Measurements from ENCODE around the gene MAP1LC3A. TPM values are rescaled to one million over a fixed set of nuclear protein-coding genes. Genes with fewer than 3 reads are reported as not detected.

Gene MAP1LC3A
- total RNA-seq, 1 donor from 2014 or later, result 5.5 TPM

DNA sequence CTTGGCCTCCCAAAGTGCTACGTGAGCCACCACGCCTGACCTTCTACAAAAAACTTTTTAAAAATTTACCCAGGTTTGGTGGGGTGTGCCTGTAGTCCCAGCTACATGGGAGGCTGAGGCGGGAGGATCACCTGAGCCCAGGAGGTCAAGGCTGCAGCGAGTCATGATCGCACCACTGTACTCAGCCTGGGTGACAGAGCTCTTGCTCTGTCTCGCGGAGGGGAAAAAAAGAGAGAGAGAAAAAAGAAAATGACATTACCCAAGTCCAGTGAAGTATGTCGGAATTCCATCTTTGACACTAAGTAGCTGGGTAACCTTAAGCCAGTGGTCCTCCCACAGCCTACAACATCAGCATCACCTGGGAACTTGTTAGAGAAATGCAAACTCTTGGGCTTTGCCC, 18.8 kb upstream of the MAP1LC3A start:
- DNase-seq (ENCODE audit: low spot score), result no peak
- Histone ChIP-seq H3K9me3 (ENCODE audit: low read depth) (no peaks in the 10 kb centered on the region), H3F3A (ENCODE audit: low read depth) (peaks cover 13% of the 10 kb centered on the region), H3K36me3 (no peaks in the 10 kb centered on the region), H3K4me3 (no peak overlapping the region), H4K20me1 (ENCODE audit: low read depth) (peaks cover 27% of the 10 kb centered on the region), H2AFZ (replicated peaks) (no peak overlapping the region), H3K79me2 (ENCODE audit: low read depth) (no peaks in the 10 kb centered on the region), H3K27me3 (peaks cover 5% of the 10 kb centered on the region), H3K4me2 (no peak overlapping the region), H3K4me1 (peaks cover 4% of the 10 kb centered on the region), H3K27ac (no peak overlapping the region), H3K9ac (no peak overlapping the region)
- H3K27ac Mint-ChIP-seq, result no peak overlapping the region
- H3K36me3 Mint-ChIP-seq, result peaks cover 32% of the 10 kb centered on the region
- peaks cover 6% of the 10 kb centered on the region for H3K27me3 Mint-ChIP-seq (ENCODE audit: insufficient read depth, low read depth)
- no peaks in the 10 kb centered on the region for H3K9me3 Mint-ChIP-seq
- H3K4me3 Mint-ChIP-seq, result no peak overlapping the region
- no peak for TF ChIP-seq EZH2phosphoT487 (IDR thresholded peaks at IDR 0.05)
- TF ChIP-seq, protein P1, sequence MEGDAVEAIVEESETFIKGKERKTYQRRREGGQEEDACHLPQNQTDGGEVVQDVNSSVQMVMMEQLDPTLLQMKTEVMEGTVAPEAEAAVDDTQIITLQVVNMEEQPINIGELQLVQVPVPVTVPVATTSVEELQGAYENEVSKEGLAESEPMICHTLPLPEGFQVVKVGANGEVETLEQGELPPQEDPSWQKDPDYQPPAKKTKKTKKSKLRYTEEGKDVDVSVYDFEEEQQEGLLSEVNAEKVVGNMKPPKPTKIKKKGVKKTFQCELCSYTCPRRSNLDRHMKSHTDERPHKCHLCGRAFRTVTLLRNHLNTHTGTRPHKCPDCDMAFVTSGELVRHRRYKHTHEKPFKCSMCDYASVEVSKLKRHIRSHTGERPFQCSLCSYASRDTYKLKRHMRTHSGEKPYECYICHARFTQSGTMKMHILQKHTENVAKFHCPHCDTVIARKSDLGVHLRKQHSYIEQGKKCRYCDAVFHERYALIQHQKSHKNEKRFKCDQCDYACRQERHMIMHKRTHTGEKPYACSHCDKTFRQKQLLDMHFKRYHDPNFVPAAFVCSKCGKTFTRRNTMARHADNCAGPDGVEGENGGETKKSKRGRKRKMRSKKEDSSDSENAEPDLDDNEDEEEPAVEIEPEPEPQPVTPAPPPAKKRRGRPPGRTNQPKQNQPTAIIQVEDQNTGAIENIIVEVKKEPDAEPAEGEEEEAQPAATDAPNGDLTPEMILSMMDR (IDR thresholded peaks at IDR 0.05), result no peak
- TF ChIP-seq EZH2 (IDR thresholded peaks at IDR 0.05), result no peak
- peaks cover 16% of the 10 kb centered on the region for H3K4me1 Mint-ChIP-seq

DNA sequence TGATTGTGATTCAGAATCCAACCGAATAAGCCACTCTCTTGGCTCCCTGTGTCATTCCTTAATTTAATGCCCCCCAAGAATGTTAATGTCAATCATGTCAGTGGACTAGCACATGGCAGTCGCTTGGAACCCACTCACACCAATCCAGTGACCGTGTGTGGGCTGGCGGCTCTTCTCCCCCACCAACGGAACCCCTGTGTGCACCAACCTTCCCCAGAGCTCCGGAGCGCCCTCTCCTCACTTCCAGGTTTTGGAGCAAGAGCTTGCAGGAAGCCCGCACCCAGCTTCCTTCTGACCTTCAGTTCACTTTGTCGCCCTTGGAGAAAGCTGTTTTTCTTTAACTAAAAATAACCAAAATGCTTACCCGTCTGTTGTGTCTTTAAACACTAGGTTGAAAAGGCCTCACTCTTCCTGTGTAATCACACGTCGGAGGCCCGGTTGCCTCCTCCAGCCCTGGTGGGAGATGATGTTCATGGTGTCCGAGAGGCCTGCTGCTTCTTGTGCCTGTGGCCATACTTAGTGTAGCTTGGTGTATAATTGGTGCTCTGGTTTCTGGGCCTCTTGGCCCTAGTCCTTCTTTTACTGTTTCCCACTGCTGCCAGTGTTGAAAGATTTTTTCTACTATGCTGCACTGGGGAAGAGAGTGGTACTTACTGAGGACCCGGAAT, 17.8 kb upstream of the MAP1LC3A start:
- Histone ChIP-seq H2AFZ (replicated peaks) (no peak overlapping the region), H3K9ac (no peak overlapping the region), H3K4me1 (peaks cover 4% of the 10 kb centered on the region), H3K4me2 (no peak overlapping the region), H3K27ac (no peak overlapping the region), H4K20me1 (ENCODE audit: low read depth) (peaks cover 22% of the 10 kb centered on the region), H3K27me3 (peaks cover 7% of the 10 kb centered on the region), H3K79me2 (ENCODE audit: low read depth) (no peaks in the 10 kb centered on the region), H3K36me3 (no peaks in the 10 kb centered on the region), H3K9me3 (ENCODE audit: low read depth) (no peaks in the 10 kb centered on the region), H3K4me3 (no peak overlapping the region), H3F3A (ENCODE audit: low read depth) (peaks cover 13% of the 10 kb centered on the region)
- no peak overlapping the region for H3K27ac Mint-ChIP-seq
- no peaks in the 10 kb centered on the region for H3K9me3 Mint-ChIP-seq
- H3K36me3 Mint-ChIP-seq, result peaks cover 25% of the 10 kb centered on the region
- no peak overlapping the region for H3K4me3 Mint-ChIP-seq
- peaks cover 5% of the 10 kb centered on the region for H3K27me3 Mint-ChIP-seq (ENCODE audit: insufficient read depth, low read depth)
- peaks cover 16% of the 10 kb centered on the region for H3K4me1 Mint-ChIP-seq
- TF ChIP-seq, protein P1 (IDR thresholded peaks at IDR 0.05), result no peak
- TF ChIP-seq EZH2phosphoT487 (IDR thresholded peaks at IDR 0.05), result no peak
- no peak for DNase-seq (ENCODE audit: low spot score)

DNA sequence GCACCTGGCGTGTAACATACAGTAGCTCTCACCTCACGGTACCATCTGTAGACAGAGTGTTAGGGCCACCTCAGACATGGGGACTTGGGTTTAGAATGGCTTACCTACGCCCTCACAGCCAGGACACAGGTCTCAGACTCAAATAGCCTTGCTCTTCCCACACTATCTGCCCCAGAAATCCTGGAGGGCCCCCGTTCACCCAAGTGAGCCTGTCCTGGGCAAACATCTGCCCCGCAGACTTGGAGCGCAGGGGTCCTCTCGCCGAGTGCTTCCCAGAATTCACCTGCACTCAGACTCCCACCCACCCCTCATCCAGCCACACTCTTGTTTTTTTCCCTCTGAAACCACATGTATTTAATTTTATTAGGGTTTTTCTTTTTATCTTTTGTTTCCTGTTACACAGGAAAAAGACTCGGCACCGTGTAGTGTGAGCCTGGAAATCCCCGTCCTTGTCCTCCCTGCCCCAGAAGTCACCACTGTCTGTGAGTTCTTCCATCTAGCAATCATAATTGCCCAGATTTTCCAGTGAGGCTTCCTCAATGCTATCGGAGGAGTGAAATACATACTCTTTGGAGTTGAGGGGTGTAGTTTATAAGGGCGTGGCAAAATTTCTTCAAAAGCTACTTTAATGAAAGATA, 17.1 kb upstream of the MAP1LC3A start:
- Histone ChIP-seq H4K20me1 (ENCODE audit: low read depth) (peaks cover 22% of the 10 kb centered on the region), H2AFZ (replicated peaks) (no peak overlapping the region), H3F3A (ENCODE audit: low read depth) (peaks cover 13% of the 10 kb centered on the region), H3K4me3 (no peak overlapping the region), H3K27me3 (peaks cover 7% of the 10 kb centered on the region), H3K79me2 (ENCODE audit: low read depth) (no peaks in the 10 kb centered on the region), H3K4me1 (peaks cover 4% of the 10 kb centered on the region), H3K27ac (no peak overlapping the region), H3K9me3 (ENCODE audit: low read depth) (no peaks in the 10 kb centered on the region), H3K36me3 (no peaks in the 10 kb centered on the region), H3K4me2 (no peak overlapping the region), H3K9ac (no peak overlapping the region)
- Mint-ChIP-seq H3K4me1 (peaks cover 15% of the 10 kb centered on the region), H3K4me3 (no peak overlapping the region), H3K36me3 (peaks cover 22% of the 10 kb centered on the region), H3K9me3 (no peaks in the 10 kb centered on the region), H3K27me3 (ENCODE audit: insufficient read depth, low read depth) (peaks cover 4% of the 10 kb centered on the region), H3K27ac (no peak overlapping the region)
- no peak for TF ChIP-seq EZH2 (IDR thresholded peaks at IDR 0.05)
- TF ChIP-seq, protein P1 (IDR thresholded peaks at IDR 0.05), result no peak
- no peak for TF ChIP-seq EZH2phosphoT487 (IDR thresholded peaks at IDR 0.05)
- DNase-seq (ENCODE audit: low spot score), result no peak

All from neural progenitor cell (in vitro differentiated cells).